ENCODE data around the gene CACNG5.

Gene CACNG5

GRCh38 chr17:66834919-66835454 lies at the start of gene CACNG5:
Gene CACNG5 (plus strand): TSS chr17:66835117. CDS start chr17:66877333, 42,216 bp downstream.
- DNase-seq: no peak

DNA sequence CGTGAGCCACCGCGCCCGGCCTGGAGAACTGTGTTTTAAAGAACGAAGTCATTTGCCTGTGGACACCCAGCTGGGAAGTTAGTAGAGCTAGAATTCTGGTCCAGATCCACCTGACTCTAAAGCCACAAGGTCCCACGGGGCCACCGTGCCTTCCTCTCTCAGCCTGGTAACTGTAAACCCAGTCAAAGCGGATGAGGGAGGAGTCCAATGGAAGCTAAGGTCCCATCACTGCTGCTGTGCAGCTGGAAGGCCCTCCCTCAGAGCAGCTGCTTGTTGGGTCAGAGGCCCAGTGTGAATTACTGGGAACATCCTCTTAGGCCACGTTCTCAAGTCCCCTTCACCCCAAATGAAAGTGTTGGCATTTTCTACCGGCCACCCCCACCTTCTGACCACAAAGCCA lies 48.8 kb upstream of the CACNG5 start:
- DNase-seq: no peak

GRCh38 chr17:66787914-66788313 lies 47.0 kb upstream of the CACNG5 start:
- DNase-seq: no peak

- no peak for DNase-seq
These were observed 45.8 kb upstream of the CACNG5 start for GRCh38 chr17:66789093-66789492.

DNA sequence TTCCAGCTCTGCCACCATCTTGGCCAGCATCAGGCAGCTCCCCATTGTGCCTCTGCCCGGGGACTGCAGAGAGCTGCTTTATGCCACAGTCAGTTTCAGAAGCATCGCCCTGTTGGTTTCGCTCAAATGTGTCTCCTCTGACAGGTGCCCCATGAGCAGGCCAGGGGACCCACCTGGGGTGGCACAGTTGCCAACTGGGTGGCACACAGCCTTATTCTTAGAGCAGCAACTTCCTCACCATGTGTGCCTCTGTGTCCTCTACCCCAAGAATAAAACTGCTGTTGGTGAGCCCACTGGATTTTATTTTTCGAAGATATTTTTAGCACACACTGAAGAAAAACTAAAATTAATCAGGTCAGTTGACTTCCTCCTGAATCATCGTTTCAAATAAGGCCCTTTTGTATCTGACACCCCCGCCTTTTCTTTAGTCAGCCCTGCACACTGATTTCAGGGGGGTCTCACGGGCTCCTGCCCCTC lies 44.9 kb upstream of the CACNG5 start:
- DNase-seq: no peak

DNA sequence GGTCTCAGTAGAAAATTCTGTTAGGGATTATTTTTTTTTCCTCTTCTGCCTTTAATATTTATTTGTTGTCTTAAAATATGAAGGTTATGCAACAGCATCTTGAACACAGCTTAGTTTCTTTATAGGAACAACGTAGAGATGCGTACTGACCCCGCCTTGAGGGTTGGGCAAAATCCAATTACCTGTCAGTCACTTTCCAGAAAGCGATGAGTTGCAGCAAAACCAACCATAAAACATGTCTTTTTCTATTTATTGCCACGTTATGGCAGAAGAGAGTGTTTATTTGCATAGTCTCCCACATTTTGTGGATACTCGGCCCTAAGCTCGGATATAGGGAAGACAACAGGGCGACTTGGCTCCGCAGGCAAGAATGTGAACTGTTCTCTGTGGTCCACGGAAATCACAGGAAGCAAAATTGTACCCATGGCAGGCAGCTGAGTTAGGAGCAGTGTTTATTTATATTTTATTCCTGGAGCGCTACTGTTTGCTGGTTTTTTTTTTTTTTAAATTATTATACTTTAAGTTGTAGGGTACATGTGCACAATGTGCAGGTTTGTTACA lies 44.3 kb upstream of the CACNG5 start:
- DNase-seq: no peak

GRCh38 chr17:66791347-66791746 lies 43.6 kb upstream of the CACNG5 start:
- no peak for DNase-seq

GRCh38 chr17:66793814-66794213 lies 41.1 kb upstream of the CACNG5 start:
- DNase-seq: no peak

- DNase-seq: no peak
These were observed 39.4 kb upstream of the CACNG5 start for GRCh38 chr17:66795486-66795885.

GRCh38 chr17:66799849-66800537 lies 34.9 kb upstream of the CACNG5 start:
- DNase-seq: no peak

DNA sequence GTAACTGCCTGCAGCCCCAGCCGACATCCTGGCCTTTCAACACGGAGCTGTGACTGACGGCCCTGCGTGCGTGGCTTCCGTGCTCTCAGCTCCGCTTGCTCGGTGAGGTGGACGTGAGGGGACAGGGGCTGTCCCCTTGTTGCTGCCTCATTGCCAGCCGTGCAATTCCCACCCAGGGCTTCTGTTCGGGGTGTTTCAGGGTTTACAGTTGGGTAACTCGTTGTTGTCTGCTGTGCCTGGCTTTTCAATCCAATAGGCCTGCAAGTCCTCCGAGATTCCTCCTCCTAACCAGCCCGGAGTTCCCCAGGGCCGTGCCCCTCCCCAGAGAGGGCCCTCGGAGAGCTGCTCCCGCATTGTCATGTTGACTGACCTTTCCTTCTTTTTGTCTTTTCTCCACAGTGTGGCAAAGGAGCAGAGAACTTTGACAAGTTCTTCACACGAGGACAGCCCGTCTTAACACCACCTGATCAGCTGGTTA lies 31.4 kb upstream of the CACNG5 start:
- no peak for DNase-seq

DNA sequence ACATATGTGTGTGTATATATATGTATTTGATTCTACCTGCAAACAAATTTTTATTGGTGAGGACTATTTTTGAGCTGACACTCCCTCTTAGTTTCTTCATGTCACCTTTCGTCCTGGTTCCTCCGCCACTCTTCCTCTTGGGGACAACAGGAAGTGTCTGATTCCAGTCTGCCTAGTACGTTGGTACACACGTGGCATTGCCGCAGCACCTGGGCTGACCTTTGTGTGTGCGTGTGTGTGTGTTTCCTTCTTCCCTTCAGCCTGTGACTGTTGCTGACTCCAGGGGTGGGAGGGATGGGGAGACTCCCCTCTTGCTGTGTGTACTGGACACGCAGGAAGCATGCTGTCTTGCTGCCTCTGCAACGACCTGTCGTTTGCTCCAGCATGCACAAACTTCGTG lies 29.4 kb upstream of the CACNG5 start:
- DNase-seq: no peak

DNA sequence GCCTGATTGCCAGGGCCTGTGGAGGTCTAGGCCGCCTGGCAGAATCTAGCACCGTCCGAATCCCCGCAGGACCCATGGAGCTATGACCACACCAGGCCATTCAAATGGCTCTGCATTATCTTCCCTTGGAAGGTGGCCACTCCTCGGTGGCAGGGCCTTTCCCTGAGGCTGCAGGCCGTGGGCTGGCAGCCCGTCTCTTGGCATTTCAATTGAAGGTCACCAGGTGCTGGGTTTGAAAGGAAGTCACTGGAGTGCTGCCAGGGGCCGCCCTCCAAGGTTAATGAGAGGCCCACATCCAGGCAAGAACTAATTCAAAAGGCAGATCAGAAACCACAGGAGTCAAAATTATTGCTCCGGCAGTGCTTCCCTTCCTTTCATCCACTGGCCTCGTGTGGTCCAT lies 27.7 kb upstream of the CACNG5 start:
- DNase-seq: no peak

DNA sequence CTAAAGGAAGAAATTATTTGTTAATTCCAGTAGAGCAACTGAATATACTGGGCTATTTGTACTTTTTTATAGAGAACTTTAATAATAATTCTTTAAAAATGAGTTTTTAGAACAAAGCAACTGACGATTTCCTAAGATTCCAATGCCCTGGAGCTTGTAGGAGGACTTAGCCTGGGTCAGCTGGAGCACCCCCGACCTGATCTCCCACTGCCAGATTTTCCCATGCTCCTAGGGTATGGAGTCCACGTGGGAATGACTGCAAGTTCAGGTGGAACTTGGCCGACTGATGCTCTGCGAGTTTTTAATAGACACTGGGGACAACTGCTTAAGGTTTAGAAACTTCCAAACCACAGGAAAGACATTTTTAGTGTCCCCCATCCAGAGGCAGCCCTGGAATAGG lies 25.5 kb upstream of the CACNG5 start:
- no peak for DNase-seq

DNA sequence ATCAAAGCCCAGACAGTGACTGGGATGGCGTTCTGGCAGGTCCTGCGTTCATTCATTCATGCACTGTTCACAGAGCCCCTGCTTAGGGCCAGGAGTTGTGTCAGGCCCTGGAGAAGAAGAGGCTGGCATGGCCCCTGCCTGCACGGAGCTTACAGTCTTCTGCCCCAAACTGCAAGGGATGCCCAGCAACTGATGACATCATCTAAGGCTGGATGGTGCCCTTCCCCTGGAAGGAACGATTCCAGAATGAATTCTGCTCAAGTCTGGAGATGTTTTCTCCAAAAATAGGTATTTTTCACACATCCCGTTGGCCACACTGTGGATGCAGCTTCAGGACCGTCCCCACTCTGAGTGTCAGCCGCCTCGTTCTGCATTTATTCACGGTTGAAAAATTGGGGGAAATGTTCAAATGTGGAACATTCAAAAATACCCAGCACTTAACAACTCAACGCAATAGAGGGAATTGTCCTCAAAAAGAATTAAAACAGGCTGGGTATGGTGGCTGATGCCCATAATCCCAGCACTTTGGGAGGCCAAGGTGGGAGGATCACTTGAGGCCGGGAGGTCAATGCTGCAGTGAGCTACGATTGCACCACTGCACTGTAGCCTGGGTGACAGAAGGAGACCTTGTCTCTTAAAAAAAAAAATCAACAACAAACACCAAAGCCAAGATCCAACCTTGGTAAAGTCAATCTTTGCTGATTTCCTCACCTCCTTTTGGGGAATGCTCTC lies 23.8 kb upstream of the CACNG5 start:
- no peak for DNase-seq

DNA sequence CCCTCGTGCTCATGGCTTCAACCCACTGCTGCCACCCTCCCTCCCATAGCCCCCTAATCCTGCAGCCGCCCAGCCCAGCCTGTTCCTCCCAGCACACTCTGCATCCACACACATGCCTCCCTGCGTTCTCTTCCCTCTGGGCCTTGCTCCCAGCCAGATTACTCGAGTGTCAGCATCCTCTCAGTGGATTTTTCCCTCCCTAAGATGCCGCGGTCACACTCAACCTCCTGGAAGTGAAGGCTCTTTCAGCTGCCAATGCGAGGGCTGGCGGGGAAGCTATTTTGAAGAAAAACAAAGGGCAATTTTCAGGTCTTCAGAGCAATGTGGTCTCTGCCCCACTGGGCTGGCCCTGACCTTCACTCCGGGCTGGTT lies 23.2 kb upstream of the CACNG5 start:
- no peak for DNase-seq

DNA sequence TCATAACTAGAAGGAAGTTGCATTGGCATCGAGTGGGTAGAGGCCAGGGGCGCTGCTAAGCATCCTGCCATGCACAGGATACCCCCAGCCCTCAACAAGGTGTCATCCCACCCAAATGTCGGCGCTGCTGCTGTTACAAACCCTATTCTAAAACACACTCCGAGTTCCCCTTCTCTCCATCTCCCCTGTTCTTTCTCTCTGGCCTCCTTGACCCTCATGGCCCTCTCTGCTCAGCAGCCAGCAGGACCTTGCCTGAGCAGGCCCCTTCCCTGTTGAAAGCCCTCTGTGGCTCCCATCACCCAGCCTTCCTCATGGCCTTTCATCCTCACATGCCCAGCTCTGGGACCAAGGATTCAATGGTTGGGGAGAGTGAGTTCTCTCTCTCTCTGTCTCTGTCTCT lies 22.3 kb upstream of the CACNG5 start:
- no peak for DNase-seq

GRCh38 chr17:66813296-66813695 lies 21.6 kb upstream of the CACNG5 start:
- no peak for DNase-seq

- no peak for DNase-seq
These were observed 20.9 kb upstream of the CACNG5 start for GRCh38 chr17:66814026-66814425.

GRCh38 chr17:66814570-66814969 lies 20.3 kb upstream of the CACNG5 start:
- no peak for DNase-seq

GRCh38 chr17:66817750-66818149 lies 17.2 kb upstream of the CACNG5 start:
- DNase-seq: no peak

GRCh38 chr17:66819466-66819865 lies 15.5 kb upstream of the CACNG5 start:
- no peak for DNase-seq

GRCh38 chr17:66822009-66822408 lies 12.9 kb upstream of the CACNG5 start:
- no peak for DNase-seq

DNA sequence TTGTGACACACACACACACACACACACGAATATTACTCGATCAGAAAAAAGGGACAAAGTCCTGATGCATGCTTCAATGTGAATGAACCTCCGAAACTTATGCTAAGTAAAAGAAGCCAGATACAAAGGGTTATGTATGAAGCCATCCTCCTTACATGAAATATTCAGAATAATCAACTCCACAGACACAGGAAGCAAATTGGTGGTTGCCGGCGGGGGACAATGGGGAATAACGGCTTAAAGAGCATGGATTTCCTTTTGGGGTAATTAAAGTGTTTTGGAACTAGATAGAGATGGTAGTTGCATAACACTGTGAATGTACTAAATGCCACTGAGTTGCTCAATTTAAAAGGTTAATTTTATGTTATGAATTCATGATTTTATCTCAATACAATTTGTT lies 8.1 kb upstream of the CACNG5 start:
- no peak for DNase-seq

Data from cerebellar nuclear complex (tissue), 1 donor.